Prostate gland (tissue), 2 donors: Measurements from ENCODE around the gene SLC9A8. TPM values are rescaled to one million over a fixed set of nuclear protein-coding genes. Genes with fewer than 3 reads are reported as not detected.

Source experiments
- DNase-seq: peaks from one replicate; pipeline ENCODE4 v3.0.0-alpha.2; 2019; ENCODE audit warnings: low spot score
- H3K27ac ChIP-seq, 2 donors: fragments of 200-600 bp; sonication (generic); 2 replicates each; pipeline ENCODE4 v1.5.1; 2017 to 2019
- H3K27me3 ChIP-seq: fragments of 200-600 bp; sonication (generic); replicated peaks from 2 replicates; pipeline ENCODE4 v1.5.1; 2019; ENCODE audit not compliant: insufficient read depth
- H3K36me3 ChIP-seq, 2 donors: fragments of 200-600 bp; sonication (generic); 1 replicate in 1 of 2; 2 replicates in 1 of 2; pipeline versions ENCODE4 v1.5.1 to v1.8.1; 2017 to 2019
- H3K4me1 ChIP-seq: fragments of 200-600 bp; sonication (generic); replicated peaks from 2 replicates; pipeline ENCODE4 v1.5.1; 2019
- H3K4me3 ChIP-seq, 2 donors: fragments of 200-600 bp; sonication (generic); 2 replicates each; pipeline ENCODE4 v1.5.1; 2017 to 2019
- H3K9me3 ChIP-seq: fragments of 200-600 bp; sonication (generic); 2 replicates; pipeline ENCODE4 v1.5.1; 2017
- CTCF ChIP-seq, 4 experiments: fragments of 200-600 bp in 2 of 4; fragments of 450-650 bp in 2 of 4; sonication (generic) in 2 of 4; IDR thresholded peaks; 1 replicate in 3 of 4; 2 replicates in 1 of 4; pipeline ENCODE4 v1.5.1; 2016 to 2019; ENCODE audit warnings: antibody characterized with exemption in 4 of 4, mild to moderate bottlenecking in 2 of 4, moderate library complexity in 2 of 4
- POLR2A ChIP-seq: fragments of 450-650 bp; IDR thresholded peaks from one replicate; pipeline ENCODE4 v1.6.1; 2016; ENCODE audit warnings: antibody characterized with exemption, mild to moderate bottlenecking
- POLR2AphosphoS5 ChIP-seq: sonication (generic); formaldehyde crosslinking; IDR thresholded peaks from one replicate; pipeline ENCODE4 v1.6.1; 2017; ENCODE audit warnings: antibody characterized with exemption
- WGBS: methylation state at CpG from one replicate; pipeline ENCODE4 v1.1.5; 2018; 5-methylcytosine and 5-hydroxymethylcytosine counted together
- intact Hi-C: fragments of 100-400 bp; cut with DNase I; formaldehyde crosslinking; loops from one replicate; pipeline ENCODE4 v1.14.2; 2022
- total RNA-seq, 2 donors: library from RNA; depleted of rRNA; stranded (reverse); fragments of >200 nt; gene quantifications; one replicate each; pipeline ENCODE4 v1.1.0, GENCODE V29; 2016

The SLC9A8 gene
- total RNA-seq, 2 donors from 2014 or later, result 13.5 to 26.4 TPM

- no peaks in the 10 kb centered on the region for H3K27me3 ChIP-seq
- H3K4me1 ChIP-seq, result peaks cover 2% of the 10 kb centered on the region
- 85% methylated on average over 2 of the region's 2 CpGs for WGBS
- no peak overlapping the region for H3K4me3 ChIP-seq
- DNase-seq, result no peak
- no peaks in the 10 kb centered on the region for H3K36me3 ChIP-seq
- TF ChIP-seq POLR2A (no peak), POLR2AphosphoS5 (no peak)
- H3K27ac ChIP-seq, result no peak overlapping the region
- intact Hi-C loops, result no loop called here
- H3K9me3 ChIP-seq, result no peaks in the 10 kb centered on the region
These were observed 106.8 kb downstream of the SLC9A8 start for GRCh38 chr20:49919461-49919860.

DNA sequence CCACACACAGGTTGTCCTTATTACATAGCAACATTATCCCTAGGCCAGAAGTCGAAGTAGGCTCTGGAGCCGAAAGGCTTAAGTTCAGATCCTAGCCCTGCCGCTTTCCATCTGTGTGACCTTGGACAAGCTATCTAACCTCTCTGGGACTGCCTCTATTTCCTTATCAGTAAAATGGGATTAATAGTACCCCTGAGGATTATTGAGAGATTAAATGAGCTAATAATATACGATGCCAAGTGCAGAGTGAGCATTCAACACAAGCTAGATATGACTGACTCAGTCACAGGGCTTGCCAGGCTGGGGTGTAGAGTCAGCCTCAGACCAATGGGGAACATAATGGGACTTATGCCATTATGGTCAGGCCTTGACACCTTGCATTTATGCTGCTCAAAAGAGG lies 111.6 kb downstream of the SLC9A8 start:
- H3K27me3 ChIP-seq, result no peaks in the 10 kb centered on the region
- TF ChIP-seq POLR2A (no peak), CTCF (IDR thresholded peaks at IDR 0.05) (no peak), POLR2AphosphoS5 (no peak)
- 95% methylated on average over 4 of the region's 4 CpGs for WGBS
- intact Hi-C loops, result no loop called here
- H3K36me3 ChIP-seq, result no peaks in the 10 kb centered on the region
- no peak overlapping the region for H3K4me3 ChIP-seq
- H3K9me3 ChIP-seq, result no peaks in the 10 kb centered on the region
- no peak overlapping the region for H3K27ac ChIP-seq
- no peak for DNase-seq
- no peaks in the 10 kb centered on the region for H3K4me1 ChIP-seq

DNA sequence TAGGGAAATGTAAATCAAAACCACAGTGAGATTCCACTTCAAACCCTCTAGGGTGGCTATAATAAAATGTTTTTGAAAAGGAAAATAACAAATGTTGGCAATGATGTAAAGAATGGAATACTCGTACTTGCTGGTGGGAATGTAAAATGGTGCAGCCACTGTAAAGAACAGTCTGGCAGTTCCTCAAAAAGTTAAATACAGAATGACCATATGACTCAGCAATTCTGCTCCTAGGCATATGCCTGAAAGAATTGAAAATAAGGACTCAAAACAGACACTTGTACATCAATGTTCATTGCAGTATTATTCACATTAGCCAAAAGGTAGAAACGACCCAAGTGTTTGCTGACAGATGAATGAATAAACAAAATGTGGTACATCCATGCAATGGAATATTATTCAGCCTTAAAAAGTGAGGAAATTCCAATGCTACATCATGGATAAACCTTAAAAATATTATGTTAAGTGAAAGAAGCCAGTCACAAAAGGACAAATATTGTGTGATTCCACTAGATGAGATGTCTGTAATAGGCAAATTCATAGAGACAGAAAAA lies 113.3 kb downstream of the SLC9A8 start:
- H3K4me3 ChIP-seq, result no peak overlapping the region
- H3K36me3 ChIP-seq, result no peaks in the 10 kb centered on the region
- H3K4me1 ChIP-seq, result no peaks in the 10 kb centered on the region
- H3K27me3 ChIP-seq, result no peaks in the 10 kb centered on the region
- no peak for TF ChIP-seq CTCF (IDR thresholded peaks at IDR 0.05)
- TF ChIP-seq POLR2AphosphoS5, result no peak
- TF ChIP-seq POLR2A, result no peak
- intact Hi-C loops, result loop anchor here (2.0 to 5.0 kb wide), 2 partner anchors 315 to 384 kb away; no protein-coding TSS in a partner anchor
- no peaks in the 10 kb centered on the region for H3K9me3 ChIP-seq
- H3K27ac ChIP-seq, result no peak overlapping the region
- WGBS, result 78% methylated on average over 2 of the region's 2 CpGs
- DNase-seq, result no peak

GRCh38 chr20:49928411-49929141 lies 115.9 kb downstream of the SLC9A8 start:
- WGBS, result 8% methylated on average over 15 of the region's 15 CpGs
- intact Hi-C loops, result loop anchor here (5.0 kb wide), 1 partner anchor 386 kb away; no protein-coding TSS in a partner anchor

GRCh38 chr20:49929142-49929494 lies 116.5 kb downstream of the SLC9A8 start:
- TF ChIP-seq POLR2A, result no peak
- TF ChIP-seq CTCF (IDR thresholded peaks at IDR 0.05), result no peak
- no peak for TF ChIP-seq POLR2AphosphoS5
- H3K36me3 ChIP-seq, result no peaks in the 10 kb centered on the region
- no peaks in the 10 kb centered on the region for H3K27me3 ChIP-seq
- H3K4me1 ChIP-seq, result no peaks in the 10 kb centered on the region
- 37% methylated on average over 4 of the region's 4 CpGs for WGBS
- H3K4me3 ChIP-seq, result no peak overlapping the region
- no peak overlapping the region for H3K27ac ChIP-seq
- intact Hi-C loops, result loop anchor here (5.0 kb wide), 1 partner anchor 387 kb away; no protein-coding TSS in a partner anchor
- H3K9me3 ChIP-seq, result no peaks in the 10 kb centered on the region
- DNase-seq, result no peak

More at GRCh38 chr20:49928411-49929141, 115.9 kb downstream of the SLC9A8 start:
- no peaks in the 10 kb centered on the region for H3K9me3 ChIP-seq
- no peaks in the 10 kb centered on the region for H3K4me1 ChIP-seq
- no peaks in the 10 kb centered on the region for H3K27me3 ChIP-seq
- DNase-seq, result peak; percentile 81
- no peak overlapping the region for H3K4me3 ChIP-seq
- peak overlapping the region in 1 of 2 donors; percentile 8 for H3K27ac ChIP-seq
- H3K36me3 ChIP-seq, result no peaks in the 10 kb centered on the region
- peak; percentile 80 for TF ChIP-seq POLR2AphosphoS5
- TF ChIP-seq POLR2A, result no peak
- TF ChIP-seq CTCF (IDR thresholded peaks at IDR 0.05), result peak; percentile 85 to 94 (median 92)
